Measurements from ENCODE around the gene MTCL1.

The MTCL1 gene

GRCh38 chr18:8771930-8772329 lies 66.6 kb downstream of the MTCL1 start:
- DNase-seq (ENCODE audit: low spot score), result no peak

GRCh38 chr18:8773980-8774379 lies 68.6 kb downstream of the MTCL1 start:
- no peak for DNase-seq (ENCODE audit: low spot score)

GRCh38 chr18:8776013-8776943 lies 70.9 kb downstream of the MTCL1 start:
- DNase-seq (ENCODE audit: low spot score), result no peak

- no peak for DNase-seq (ENCODE audit: low spot score)
These were observed 72.5 kb downstream of the MTCL1 start for GRCh38 chr18:8777846-8778245.

GRCh38 chr18:8778386-8778785 lies 73.0 kb downstream of the MTCL1 start:
- DNase-seq (ENCODE audit: low spot score), result no peak

GRCh38 chr18:8778824-8779223 lies 73.5 kb downstream of the MTCL1 start:
- no peak for DNase-seq (ENCODE audit: low spot score)

GRCh38 chr18:8779251-8779650 lies 73.9 kb downstream of the MTCL1 start:
- DNase-seq (ENCODE audit: low spot score), result no peak

GRCh38 chr18:8780227-8780626 lies 74.9 kb downstream of the MTCL1 start:
- DNase-seq (ENCODE audit: low spot score), result no peak

GRCh38 chr18:8781671-8782070 lies 76.3 kb downstream of the MTCL1 start:
- no peak for DNase-seq (ENCODE audit: low spot score)

- no peak for DNase-seq (ENCODE audit: low spot score)
These were observed 78.1 kb downstream of the MTCL1 start for GRCh38 chr18:8783335-8783993.

GRCh38 chr18:8783994-8784530 lies 78.7 kb downstream of the MTCL1 start:
- DNase-seq (ENCODE audit: low spot score), result no peak

GRCh38 chr18:8785261-8785660 lies 79.9 kb downstream of the MTCL1 start:
- no peak for DNase-seq (ENCODE audit: low spot score)

- DNase-seq (ENCODE audit: low spot score), result no peak
These were observed 80.6 kb downstream of the MTCL1 start for GRCh38 chr18:8785855-8786482.

GRCh38 chr18:8786483-8787370 lies 81.4 kb downstream of the MTCL1 start:
- no peak for DNase-seq (ENCODE audit: low spot score)

GRCh38 chr18:8787371-8787670 lies 82.0 kb downstream of the MTCL1 start:
- no peak for DNase-seq (ENCODE audit: low spot score)

- DNase-seq (ENCODE audit: low spot score), result no peak
These were observed 82.4 kb downstream of the MTCL1 start for GRCh38 chr18:8787794-8788193.

- DNase-seq (ENCODE audit: low spot score), result no peak
These were observed 83.4 kb downstream of the MTCL1 start for GRCh38 chr18:8788503-8789429.

GRCh38 chr18:8791171-8791651 lies 85.9 kb downstream of the MTCL1 start:
- DNase-seq (ENCODE audit: low spot score), result no peak

GRCh38 chr18:8792688-8793316 lies 87.4 kb downstream of the MTCL1 start:
- no peak for DNase-seq (ENCODE audit: low spot score)

Data from CD4-positive, alpha-beta T cell treated with Interleukin-6 at 100 ng/mL for 8 hours (primary cell).